Activated CD8-positive, alpha-beta T cell treated with anti-CD3 and anti-CD28 coated beads for 36 hours (primary cell): ENCODE measurements around the gene C8G. TPM values are rescaled to one million over a fixed set of nuclear protein-coding genes. Genes with fewer than 3 reads are reported as not detected.

Experiments used
- ATAC-seq: fragments of 200-7000 bp; cut with Tn5 transposase; one replicate; pipeline ENCODE4 v1.10.0; 2021; ENCODE audit warnings: mild to moderate bottlenecking, moderate library complexity
- CTCF ChIA-PET: fragments of 350-600 bp; sonication (Branson Sonifier 250); formaldehyde crosslinking; loops from one replicate; lab custom pipeline; 2021; ENCODE audit warnings: antibody characterized with exemption; lab: Charles Lee
- POLR2A ChIA-PET: fragments of 350-600 bp; sonication (Branson Sonifier 250); formaldehyde crosslinking; loops from one replicate; lab custom pipeline; 2021; ENCODE audit warnings: antibody characterized with exemption; lab: Charles Lee
- DNase-seq: peaks from one replicate; pipeline ENCODE4 v3.0.0-alpha.2; 2020
- H3K27ac Mint-ChIP-seq: one replicate; pipeline ENCODE4 v1.8.0; 2021; ENCODE audit warnings: mild to moderate bottlenecking, mixed read lengths
- H3K27me3 Mint-ChIP-seq: one replicate; pipeline ENCODE4 v1.8.0; 2021; ENCODE audit warnings: mixed read lengths
- H3K36me3 Mint-ChIP-seq: one replicate; pipeline ENCODE4 v1.8.0; 2021; ENCODE audit warnings: low read depth, mixed read lengths
- H3K4me1 Mint-ChIP-seq: one replicate; pipeline ENCODE4 v1.8.0; 2021; ENCODE audit warnings: low read depth, mixed read lengths
- H3K4me3 Mint-ChIP-seq: one replicate; pipeline ENCODE4 v1.8.0; 2021; ENCODE audit warnings: mild to moderate bottlenecking, moderate library complexity, mixed read lengths
- H3K9me3 Mint-ChIP-seq: one replicate; pipeline ENCODE4 v1.8.0; 2021; ENCODE audit warnings: mixed read lengths
- CTCF ChIP-seq: fragments of 200-600 bp; IDR thresholded peaks from one replicate; pipeline ENCODE4 v1.8.0; 2022; ENCODE audit warnings: antibody characterized with exemption, mild to moderate bottlenecking
- intact Hi-C: fragments of 100-400 bp; cut with micrococcal nuclease; formaldehyde crosslinking; loops from one replicate; pipeline ENCODE4 v1.10.0; 2022
- total RNA-seq, 2 experiments: library from RNA; stranded (reverse); gene quantifications; one replicate each; pipeline ENCODE4 v1.2.3, GENCODE V29; 2021

Gene C8G
- total RNA-seq, 2 experiments from 2014 or later, result 0.83 TPM; not detected in 1

DNA sequence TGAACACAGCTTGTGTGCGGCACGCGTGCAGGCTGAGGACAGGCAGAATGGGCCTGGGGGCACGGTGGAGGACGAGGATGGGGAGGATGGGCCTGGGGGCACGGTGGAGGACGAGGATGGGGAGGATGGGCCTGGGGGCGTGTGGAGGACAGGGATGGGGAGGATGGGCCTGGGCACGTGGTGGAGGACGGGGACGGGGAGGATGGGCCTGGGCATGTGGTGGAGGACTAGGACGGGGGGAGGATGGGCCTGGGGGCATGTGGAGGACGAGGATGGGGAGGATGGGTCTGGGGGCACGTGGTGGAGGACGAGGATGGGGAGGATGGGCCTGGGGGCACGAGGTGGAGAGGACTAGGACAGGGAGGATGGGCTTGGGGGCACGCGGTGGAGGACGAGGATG lies 22.5 kb upstream of the C8G start:
- Mint-ChIP-seq H3K4me1 (no peaks in the 10 kb centered on the region), H3K27me3 (no peaks in the 10 kb centered on the region), H3K36me3 (peaks cover 25% of the 10 kb centered on the region), H3K4me3 (no peak overlapping the region), H3K9me3 (no peaks in the 10 kb centered on the region), H3K27ac (no peak overlapping the region)
- no peak for ATAC-seq
- ChIA-PET CTCF (no interaction called here), POLR2A (no interaction called here)
- DNase-seq, result no peak
- intact Hi-C loops, result no loop called here
- TF ChIP-seq CTCF, result no peak

GRCh38 chr9:136923881-136924280 lies 21.2 kb upstream of the C8G start:
- no peak for TF ChIP-seq CTCF
- Mint-ChIP-seq H3K4me1 (no peaks in the 10 kb centered on the region), H3K27me3 (no peaks in the 10 kb centered on the region), H3K4me3 (no peak overlapping the region), H3K36me3 (peaks cover 30% of the 10 kb centered on the region), H3K9me3 (no peaks in the 10 kb centered on the region), H3K27ac (no peak overlapping the region)
- POLR2A ChIA-PET, result no interaction called here
- intact Hi-C loops, result no loop called here
- DNase-seq (no peak), ATAC-seq (no peak)
- CTCF ChIA-PET, result interaction anchor here (0.8 to 1.8 kb wide), 3 partner anchors 52 to 111 kb away, joined by 3 to 8 read pairs (median 3); partner anchors contain the start of gene AJM1

- no peak for ATAC-seq
Observed at GRCh38 chr9:136925414-136926153, 19.5 kb upstream of the C8G start.

GRCh38 chr9:136926154-136926704 lies 18.8 kb upstream of the C8G start:
- POLR2A ChIA-PET, result interaction anchor here (0.6 to 1.4 kb wide), 5 partner anchors 12 to 187 kb away, joined by 3 read pairs; no protein-coding TSS in a partner anchor
- intact Hi-C loops, result no loop called here
- no peak for ATAC-seq

More at GRCh38 chr9:136925414-136926153, 19.5 kb upstream of the C8G start:
- intact Hi-C loops, result no loop called here
- no peaks in the 10 kb centered on the region for H3K27me3 Mint-ChIP-seq
- H3K36me3 Mint-ChIP-seq, result peaks cover 19% of the 10 kb centered on the region
- peak; percentile 18 for TF ChIP-seq CTCF
- ChIA-PET CTCF (interaction anchor here (1.0 to 1.8 kb wide), 2 partner anchors 21 to 83 kb away, joined by 4 to 8 read pairs; partner anchors contain the start of gene AJM1), POLR2A (interaction anchor here (0.6 kb wide), 2 partner anchors 46 to 188 kb away, joined by 3 read pairs; no protein-coding TSS in a partner anchor)
- H3K27ac Mint-ChIP-seq, result no peak overlapping the region
- H3K4me3 Mint-ChIP-seq, result no peak overlapping the region
- H3K4me1 Mint-ChIP-seq, result no peaks in the 10 kb centered on the region
- H3K9me3 Mint-ChIP-seq, result no peaks in the 10 kb centered on the region
- DNase-seq, result no peak

More at GRCh38 chr9:136926154-136926704, 18.8 kb upstream of the C8G start:
- no peak overlapping the region for H3K27ac Mint-ChIP-seq
- CTCF ChIA-PET, result interaction anchor here (1.0 to 1.2 kb wide), 2 partner anchors 22 to 84 kb away, joined by 4 to 5 read pairs; partner anchors contain the start of gene AJM1
- no peaks in the 10 kb centered on the region for H3K4me1 Mint-ChIP-seq
- TF ChIP-seq CTCF, result no peak
- DNase-seq, result no peak
- no peaks in the 10 kb centered on the region for H3K9me3 Mint-ChIP-seq
- no peak overlapping the region for H3K4me3 Mint-ChIP-seq
- no peaks in the 10 kb centered on the region for H3K27me3 Mint-ChIP-seq
- H3K36me3 Mint-ChIP-seq, result peaks cover 19% of the 10 kb centered on the region
